GM21576 (cell line): Measurements from ENCODE around the gene ART3.
A peak's percentile ranks its signal among the peaks of the same experiment; 100 is the strongest.

Experiments used
- ATAC-seq: cut with Tn5 transposase; IDR thresholded peaks from one replicate; pipeline ENCODE4 v1.9.1; 2021; ENCODE audit warnings: mild to moderate bottlenecking, moderate library complexity; ENCODE audit not compliant: unreplicated experiment

The ART3 gene

DNA sequence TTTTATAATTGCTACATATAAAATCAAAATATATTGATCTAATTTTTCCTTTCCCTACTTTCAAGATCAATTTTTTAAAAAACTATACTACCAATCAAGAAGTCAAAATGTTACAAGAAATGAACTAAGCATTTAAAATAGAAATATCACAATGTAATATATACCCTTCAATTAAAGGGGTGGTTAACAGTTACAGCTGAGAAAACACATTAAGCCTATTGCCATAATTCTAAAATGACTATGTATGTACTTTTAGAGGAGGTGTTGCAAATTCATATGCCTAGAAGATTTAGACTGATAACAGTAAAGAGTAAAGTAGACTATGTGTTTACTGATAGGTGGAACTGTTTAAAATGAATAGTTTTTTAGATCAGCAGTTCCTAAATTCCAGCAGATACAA, 70.0 kb downstream of the ART3 start:
- ATAC-seq, result no peak

DNA sequence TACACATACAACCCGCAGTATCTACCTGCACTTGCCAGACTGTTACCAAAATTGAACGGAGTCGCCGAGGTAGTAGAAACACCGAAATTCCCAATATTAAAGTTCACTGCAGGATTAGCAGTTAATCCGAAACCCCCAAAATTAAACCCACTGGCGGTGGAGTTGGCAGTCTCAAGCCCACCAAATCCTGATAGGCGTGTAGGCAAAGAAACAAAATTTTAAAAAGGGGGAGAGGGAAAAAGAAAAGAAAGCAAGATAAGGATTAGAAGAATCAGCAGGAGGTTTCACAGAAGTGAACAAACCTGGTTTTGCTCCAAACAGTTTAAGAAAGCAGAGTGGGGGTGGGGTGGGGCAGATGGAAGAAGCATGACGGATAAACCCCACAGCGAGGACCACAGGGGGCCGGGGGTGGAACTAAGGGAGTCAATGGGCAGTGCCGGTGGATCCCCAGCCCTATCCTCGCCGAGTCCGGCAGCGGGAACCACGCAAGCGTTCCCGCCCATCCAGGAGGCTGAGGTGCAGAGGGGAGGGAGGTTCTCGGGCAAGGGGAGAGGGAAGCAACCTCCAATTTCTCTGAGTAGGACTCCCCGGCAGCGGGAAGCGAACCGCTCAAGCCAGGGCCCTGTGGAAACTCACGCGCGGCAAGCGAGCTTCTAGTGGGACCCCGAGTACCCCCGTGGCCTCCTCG, 73.1 kb downstream of the ART3 start:
- ATAC-seq, result peak; percentile 32

DNA sequence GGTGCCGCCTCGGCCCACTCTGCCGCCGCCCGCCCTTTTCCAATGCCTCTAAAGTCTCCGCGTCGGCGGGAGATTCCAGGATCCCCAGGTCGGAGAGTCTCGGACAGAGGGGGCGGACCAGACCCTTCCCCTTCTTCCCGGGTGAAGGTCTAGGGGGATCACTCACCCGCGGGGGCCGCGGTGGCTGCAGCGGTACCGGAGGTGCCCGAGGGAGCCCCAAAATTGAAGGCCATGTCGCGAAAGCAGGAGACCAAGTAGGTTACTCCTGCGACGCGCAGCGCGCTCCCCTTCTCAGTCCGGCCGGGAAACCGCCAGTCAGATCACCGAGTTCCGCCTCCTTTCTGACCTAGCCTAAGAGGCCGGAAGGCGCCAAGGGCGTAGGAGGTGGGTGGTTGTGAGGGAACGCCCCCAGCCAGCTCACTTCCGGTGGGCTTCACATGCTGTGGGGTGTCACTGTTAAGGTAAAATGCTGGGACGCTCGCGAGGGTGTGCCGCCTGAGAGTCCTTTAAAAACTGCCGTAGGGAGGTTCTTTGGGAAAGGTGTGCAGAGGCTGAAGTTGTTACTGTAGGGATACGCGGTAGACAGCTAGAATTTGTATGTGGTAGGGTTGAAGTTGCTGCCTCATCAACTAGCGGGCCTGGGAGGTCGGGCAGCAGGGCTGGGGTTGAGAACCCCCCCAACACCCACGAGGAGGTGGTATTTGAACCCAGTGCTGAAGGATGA, 73.8 kb downstream of the ART3 start, which contains the start of gene NUP54:
Gene NUP54, minus strand, starts transcription at position 256 of the 724 bp plus-strand sequence. Its CDS starts 23 bp downstream, at position 233.
- peak; percentile 99 for ATAC-seq

DNA sequence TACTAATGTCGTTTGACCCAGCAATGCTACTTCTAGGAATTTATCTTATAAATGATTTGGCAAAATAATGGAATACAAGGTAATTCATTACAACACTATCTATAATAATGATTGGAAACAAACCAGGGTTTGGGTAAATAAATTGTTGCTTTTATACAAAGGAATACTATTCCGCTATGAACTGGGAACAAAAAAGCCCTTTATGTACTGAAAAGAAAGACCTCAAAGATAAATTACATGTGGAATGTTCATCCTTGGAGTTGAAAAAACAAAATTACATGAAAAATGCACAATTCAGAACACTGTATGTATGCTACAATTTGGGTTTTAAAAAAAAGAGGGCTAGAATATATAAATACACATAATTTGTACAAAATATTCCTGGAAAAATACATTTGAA, 78.8 kb downstream of the ART3 start:
- no peak for ATAC-seq

DNA sequence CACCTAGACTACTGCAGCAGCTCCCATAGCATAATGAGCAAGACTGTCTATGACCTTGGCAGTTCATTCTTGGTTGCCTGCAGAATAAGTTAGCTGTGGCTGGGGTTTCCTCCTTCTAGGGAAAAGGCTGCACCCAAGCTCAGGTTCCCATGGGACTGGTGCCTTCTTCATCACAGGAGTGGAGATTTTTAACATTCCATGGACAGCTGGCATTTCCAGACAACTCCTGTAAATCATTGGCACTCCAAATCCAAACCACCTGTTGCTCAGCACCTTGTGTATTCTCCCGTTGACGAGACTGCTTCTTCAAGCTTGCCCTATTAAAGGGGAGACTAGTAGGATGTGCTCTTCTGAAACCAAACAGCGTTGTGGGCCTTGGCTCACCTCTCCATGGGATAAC, 81.5 kb downstream of the ART3 start:
- ATAC-seq, result no peak

DNA sequence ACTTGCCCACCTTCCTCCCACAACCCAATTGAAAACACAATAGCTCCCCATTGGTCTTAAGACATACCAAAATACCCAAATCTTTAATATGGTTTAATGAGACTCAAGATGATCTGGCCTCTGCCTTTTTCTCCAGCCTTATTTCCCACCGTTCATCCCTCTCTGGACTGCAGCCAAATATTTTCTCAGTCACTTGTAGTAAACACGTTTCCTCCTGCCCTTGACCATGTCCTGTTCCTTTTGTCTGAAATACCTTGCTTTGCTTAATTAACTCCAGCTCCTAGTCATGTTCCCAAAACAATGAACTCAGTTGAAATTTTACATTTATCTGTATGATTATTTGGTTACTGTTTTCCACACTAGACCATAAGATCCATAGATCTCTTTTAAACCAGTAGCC, 82.1 kb downstream of the ART3 start:
- ATAC-seq, result no peak

DNA sequence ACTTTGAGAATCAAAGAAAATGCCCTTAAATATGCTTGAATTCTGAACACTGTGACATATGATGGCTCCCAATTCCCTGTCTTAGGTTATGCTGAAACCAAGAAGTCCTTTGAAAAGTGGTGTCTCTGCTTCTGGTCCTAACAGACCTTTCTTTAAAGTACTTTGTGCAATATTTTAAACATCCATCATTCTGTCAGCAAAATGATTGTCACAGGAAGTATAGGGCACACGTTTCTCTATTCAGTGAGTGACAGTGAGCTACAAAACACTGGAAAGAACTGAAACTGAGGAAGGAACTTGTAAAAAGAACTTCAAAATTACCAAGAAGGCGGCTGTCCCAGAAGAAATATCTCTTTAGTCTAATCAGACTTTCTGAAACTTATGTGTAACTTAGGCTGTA, 85.8 kb downstream of the ART3 start:
- no peak for ATAC-seq
